ENCODE data around the gene JAKMIP1.
A peak's percentile ranks its signal among the peaks of the same experiment; 100 is the strongest.

The JAKMIP1 gene

DNA sequence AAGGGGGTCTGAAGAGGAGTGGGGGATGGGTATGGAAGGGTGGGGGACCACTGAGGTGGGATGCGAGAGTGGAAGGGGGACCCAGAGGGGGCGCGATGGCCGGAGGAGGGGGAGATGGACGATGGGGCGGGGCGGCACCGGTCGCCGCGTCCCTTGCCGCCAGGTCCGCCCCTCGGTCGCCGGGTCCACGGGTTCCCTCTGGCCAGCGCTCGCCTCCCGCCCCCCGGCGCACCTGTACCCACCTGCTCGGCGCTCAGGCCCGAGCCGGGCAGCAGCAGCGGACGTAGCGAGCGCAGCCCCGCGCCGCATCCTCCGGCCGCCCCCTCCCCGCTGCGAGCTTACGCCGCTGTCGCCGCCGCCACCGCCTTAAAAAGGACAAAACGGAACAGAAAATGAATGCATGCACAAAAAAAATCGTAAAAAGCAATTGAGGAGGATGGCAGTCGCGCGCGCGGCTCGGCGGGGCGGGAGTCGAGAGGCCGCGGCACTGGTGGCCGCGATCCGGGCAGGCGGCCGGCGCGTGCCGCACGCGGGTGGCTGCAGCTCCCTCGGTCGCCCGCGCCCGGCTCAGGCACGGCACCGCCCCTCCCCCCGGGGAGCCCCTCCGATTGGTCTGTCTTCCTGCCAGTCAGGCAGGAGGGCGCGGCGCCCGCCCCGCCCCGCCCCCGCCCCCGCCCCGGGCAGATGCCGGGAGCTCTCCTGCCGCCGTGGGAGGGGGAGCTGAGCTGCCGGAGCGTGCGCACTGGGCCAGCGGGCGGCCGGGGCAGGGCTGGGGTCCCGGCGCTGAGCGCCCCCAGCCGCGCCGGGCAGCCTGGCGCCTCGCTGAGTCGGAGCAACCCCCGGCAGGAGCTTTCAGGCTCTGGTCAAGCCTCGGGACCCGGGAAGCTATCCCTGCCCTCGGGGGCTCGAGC, at the start of gene JAKMIP1:
Gene JAKMIP1, minus strand, starts transcription at position 539 of the 911 bp plus-strand sequence. CDS start 87,699 bp downstream, outside the sequence.
- Mint-ChIP-seq H3K27me3 (ENCODE audit: low read depth, poor library complexity) (peaks cover 89% of the 10 kb centered on the region), H3K4me3 (peak within 1 kb of the TSS; percentile 78), H3K27ac (no peak within 1 kb of the TSS), H3K4me1 (peaks cover 6% of the 10 kb centered on the region), H3K36me3 (ENCODE audit: low read depth) (no peaks in the 10 kb centered on the region), H3K9me3 (peaks cover 14% of the 10 kb centered on the region)
- TF ChIP-seq CTCF (IDR thresholded peaks at IDR 0.05) = no peak
- DNase-seq = peak; percentile 98

GRCh38 chr4:6248394-6248793, 48.0 kb upstream of the JAKMIP1 start:
- no peak for DNase-seq
- no peak for TF ChIP-seq CTCF (IDR thresholded peaks at IDR 0.05)
- no peaks in the 10 kb centered on the region for H3K36me3 Mint-ChIP-seq (ENCODE audit: low read depth)
- peaks cover 43% of the 10 kb centered on the region for H3K27me3 Mint-ChIP-seq (ENCODE audit: low read depth, poor library complexity)
- no peak overlapping the region for H3K27ac Mint-ChIP-seq
- H3K9me3 Mint-ChIP-seq = peaks cover 19% of the 10 kb centered on the region
- H3K4me1 Mint-ChIP-seq = no peaks in the 10 kb centered on the region
- H3K4me3 Mint-ChIP-seq = no peak overlapping the region

DNA sequence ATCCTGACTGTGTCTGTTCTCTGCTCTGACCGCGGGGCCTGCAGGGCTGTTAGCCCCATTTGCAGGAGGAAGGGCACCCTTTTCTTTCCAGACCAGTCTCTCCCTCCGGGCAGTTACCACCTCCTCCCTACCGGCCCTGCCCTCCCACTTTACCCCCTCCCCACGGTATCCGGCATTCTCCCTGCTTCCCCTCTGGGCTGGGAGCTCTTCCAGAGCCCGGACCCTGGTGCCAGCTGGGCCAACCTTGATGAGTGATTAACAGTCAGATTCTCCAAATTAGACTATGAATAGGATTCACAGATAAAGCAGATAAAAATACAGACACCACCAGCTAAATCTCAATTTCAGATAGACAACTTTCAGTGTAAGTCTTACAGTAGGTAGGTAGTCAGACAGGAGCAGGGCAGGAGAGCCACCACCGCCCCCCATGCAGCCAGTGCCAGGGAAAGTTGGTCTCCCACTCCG, 45.9 kb upstream of the JAKMIP1 start:
- H3K9me3 Mint-ChIP-seq = peaks cover 19% of the 10 kb centered on the region
- no peak for TF ChIP-seq CTCF (IDR thresholded peaks at IDR 0.05)
- H3K36me3 Mint-ChIP-seq (ENCODE audit: low read depth) = no peaks in the 10 kb centered on the region
- H3K4me3 Mint-ChIP-seq = no peak overlapping the region
- H3K27me3 Mint-ChIP-seq (ENCODE audit: low read depth, poor library complexity) = peaks cover 47% of the 10 kb centered on the region
- no peak for DNase-seq
- H3K4me1 Mint-ChIP-seq = no peaks in the 10 kb centered on the region
- H3K27ac Mint-ChIP-seq = no peak overlapping the region

- no peak for TF ChIP-seq CTCF (IDR thresholded peaks at IDR 0.05)
- no peak overlapping the region for H3K27ac Mint-ChIP-seq
- DNase-seq = no peak
- H3K4me1 Mint-ChIP-seq = no peaks in the 10 kb centered on the region
- no peaks in the 10 kb centered on the region for H3K36me3 Mint-ChIP-seq (ENCODE audit: low read depth)
- H3K9me3 Mint-ChIP-seq = peaks cover 19% of the 10 kb centered on the region
- H3K4me3 Mint-ChIP-seq = peak overlapping the region; percentile 11
- peaks cover 43% of the 10 kb centered on the region for H3K27me3 Mint-ChIP-seq (ENCODE audit: low read depth, poor library complexity)
These were observed 45.2 kb upstream of the JAKMIP1 start for GRCh38 chr4:6245246-6246169.

- no peak for TF ChIP-seq CTCF (IDR thresholded peaks at IDR 0.05)
- H3K27me3 Mint-ChIP-seq (ENCODE audit: low read depth, poor library complexity) = peaks cover 32% of the 10 kb centered on the region
- DNase-seq = no peak
- H3K36me3 Mint-ChIP-seq (ENCODE audit: low read depth) = no peaks in the 10 kb centered on the region
- H3K27ac Mint-ChIP-seq = no peak overlapping the region
- H3K4me3 Mint-ChIP-seq = no peak overlapping the region
- no peaks in the 10 kb centered on the region for H3K4me1 Mint-ChIP-seq
- peaks cover 19% of the 10 kb centered on the region for H3K9me3 Mint-ChIP-seq
These were observed 42.1 kb upstream of the JAKMIP1 start for GRCh38 chr4:6242271-6243029.
